Mammary epithelial cell (primary cell): ENCODE measurements around the gene OSCP1.

Source experiments
- CTCF ChIP-seq, 2 donors: IDR thresholded peaks in 1 of 2; conservative IDR thresholded peaks in 1 of 2; 2 replicates each; pipeline ENCODE4 v1.5.1; 2011 to 2012; ENCODE audit warnings: inconsistent platforms in 2 of 2, low read length in 2 of 2, mild to moderate bottlenecking in 2 of 2, control low read depth in 1 of 2, low read depth in 1 of 2; ENCODE audit not compliant: insufficient read depth in 1 of 2; ENCODE audit errors: extremely low read depth in 1 of 2
- EZH2 ChIP-seq: IDR thresholded peaks from 2 replicates; pipeline ENCODE4 v1.6.1; 2012; ENCODE audit warnings: low read length, inconsistent platforms, borderline replicate concordance

- no peak for TF ChIP-seq CTCF (conservative IDR thresholded peaks at IDR 0.05 in 1 of 2, IDR thresholded peaks at IDR 0.05 in 1 of 2; ENCODE audit: extremely low read depth in 1 of 2, insufficient read depth in 1 of 2, low read depth in 1 of 2, low read length in 2 of 2)
- TF ChIP-seq EZH2, result no peak
Observed at GRCh38 chr1:36385410-36386264, 64.6 kb downstream of the OSCP1 start, which contains the start of gene STK40.
